ENCODE measurements around the gene BEGAIN. TPM values are rescaled to one million over a fixed set of nuclear protein-coding genes. Genes with fewer than 3 reads are reported as not detected.

BEGAIN gene
- total RNA-seq, 1 experiment from 2014 or later: 7.0 TPM

DNA sequence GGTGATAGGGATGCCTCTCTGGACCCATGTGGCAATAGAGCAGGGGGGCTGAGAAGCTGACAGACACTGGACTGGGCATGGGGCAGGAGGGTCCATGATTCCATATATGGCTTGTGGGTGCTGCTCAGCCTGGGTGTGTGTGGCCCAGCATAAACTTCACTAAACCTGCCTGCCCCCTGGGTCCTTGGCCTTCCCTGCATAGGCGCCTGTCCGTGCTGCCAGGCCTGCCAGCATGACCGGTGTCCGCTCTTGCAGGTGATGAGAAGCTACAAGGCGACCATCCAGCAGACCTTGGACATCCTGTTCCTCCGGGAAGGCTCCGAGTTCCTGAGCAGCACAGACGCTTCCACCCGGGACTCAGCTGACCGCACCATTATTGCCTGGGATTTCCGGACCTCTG lies 61.6 kb downstream of the BEGAIN start:
- no peak for DNase-seq (ENCODE audit: unreplicated experiment)
- CTCF ChIA-PET: interaction anchor here (0.7 kb wide), 2 partner anchors 262 to 306 kb away, joined by 3 read pairs; no protein-coding TSS in a partner anchor
- Mint-ChIP-seq H3K27ac (ENCODE audit: low read depth, unreplicated experiment) (no peak overlapping the region), H3K9me3 (ENCODE audit: unreplicated experiment) (no peaks in the 10 kb centered on the region), H3K4me1 (ENCODE audit: insufficient read depth, unreplicated experiment) (no peaks in the 10 kb centered on the region), H3K36me3 (ENCODE audit: insufficient read depth, unreplicated experiment) (peaks cover 5% of the 10 kb centered on the region), H3K4me3 (ENCODE audit: unreplicated experiment) (no peak overlapping the region), H3K27me3 (ENCODE audit: insufficient read depth, unreplicated experiment) (no peaks in the 10 kb centered on the region)
- POLR2A ChIA-PET: no interaction called here
- no TSS peak for BruUV-seq (replicated peaks)
- intact Hi-C loops (cut with micrococcal nuclease): loop anchor here (10.0 kb wide), 1 partner anchor 119 kb away; no protein-coding TSS in a partner anchor
- TF ChIP-seq, protein P1, sequence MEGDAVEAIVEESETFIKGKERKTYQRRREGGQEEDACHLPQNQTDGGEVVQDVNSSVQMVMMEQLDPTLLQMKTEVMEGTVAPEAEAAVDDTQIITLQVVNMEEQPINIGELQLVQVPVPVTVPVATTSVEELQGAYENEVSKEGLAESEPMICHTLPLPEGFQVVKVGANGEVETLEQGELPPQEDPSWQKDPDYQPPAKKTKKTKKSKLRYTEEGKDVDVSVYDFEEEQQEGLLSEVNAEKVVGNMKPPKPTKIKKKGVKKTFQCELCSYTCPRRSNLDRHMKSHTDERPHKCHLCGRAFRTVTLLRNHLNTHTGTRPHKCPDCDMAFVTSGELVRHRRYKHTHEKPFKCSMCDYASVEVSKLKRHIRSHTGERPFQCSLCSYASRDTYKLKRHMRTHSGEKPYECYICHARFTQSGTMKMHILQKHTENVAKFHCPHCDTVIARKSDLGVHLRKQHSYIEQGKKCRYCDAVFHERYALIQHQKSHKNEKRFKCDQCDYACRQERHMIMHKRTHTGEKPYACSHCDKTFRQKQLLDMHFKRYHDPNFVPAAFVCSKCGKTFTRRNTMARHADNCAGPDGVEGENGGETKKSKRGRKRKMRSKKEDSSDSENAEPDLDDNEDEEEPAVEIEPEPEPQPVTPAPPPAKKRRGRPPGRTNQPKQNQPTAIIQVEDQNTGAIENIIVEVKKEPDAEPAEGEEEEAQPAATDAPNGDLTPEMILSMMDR (IDR thresholded peaks at IDR 0.05; ENCODE audit: unreplicated experiment): no peak

GRCh38 chr14:100524933-100525243 lies 62.3 kb downstream of the BEGAIN start:
- intact Hi-C loops (cut with micrococcal nuclease): loop anchor here (10.0 kb wide), 1 partner anchor 120 kb away; no protein-coding TSS in a partner anchor
- Mint-ChIP-seq H3K4me1 (ENCODE audit: insufficient read depth, unreplicated experiment) (no peaks in the 10 kb centered on the region), H3K36me3 (ENCODE audit: insufficient read depth, unreplicated experiment) (peaks cover 5% of the 10 kb centered on the region), H3K9me3 (ENCODE audit: unreplicated experiment) (no peaks in the 10 kb centered on the region), H3K27ac (ENCODE audit: low read depth, unreplicated experiment) (no peak overlapping the region), H3K27me3 (ENCODE audit: insufficient read depth, unreplicated experiment) (no peaks in the 10 kb centered on the region), H3K4me3 (ENCODE audit: unreplicated experiment) (no peak overlapping the region)
- no peak for DNase-seq (ENCODE audit: unreplicated experiment)
- ChIA-PET POLR2A (no interaction called here), CTCF (interaction anchor here (0.7 kb wide), 1 partner anchor 305 kb away, joined by 3 read pairs; no protein-coding TSS in a partner anchor)
- no TSS peak for BruUV-seq (replicated peaks)
- TF ChIP-seq, protein P1 (IDR thresholded peaks at IDR 0.05; ENCODE audit: unreplicated experiment): peak; percentile 14

GRCh38 chr14:100524233-100524932 lies 62.8 kb downstream of the BEGAIN start:
- no peaks in the 10 kb centered on the region for H3K4me1 Mint-ChIP-seq (ENCODE audit: insufficient read depth, unreplicated experiment)
- H3K9me3 Mint-ChIP-seq (ENCODE audit: unreplicated experiment): no peaks in the 10 kb centered on the region
- TF ChIP-seq, protein P1 (IDR thresholded peaks at IDR 0.05; ENCODE audit: unreplicated experiment): no peak
- ChIA-PET POLR2A (interaction anchor here (0.6 kb wide), 1 partner anchor 909 kb away, joined by 3 read pairs; no protein-coding TSS in a partner anchor), CTCF (interaction anchor here (1.0 kb wide), 1 partner anchor 10 kb away, joined by 4 read pairs; no protein-coding TSS in a partner anchor)
- H3K27me3 Mint-ChIP-seq (ENCODE audit: insufficient read depth, unreplicated experiment): no peaks in the 10 kb centered on the region
- H3K36me3 Mint-ChIP-seq (ENCODE audit: insufficient read depth, unreplicated experiment): peaks cover 5% of the 10 kb centered on the region
- no peak overlapping the region for H3K4me3 Mint-ChIP-seq (ENCODE audit: unreplicated experiment)
- intact Hi-C loops (cut with micrococcal nuclease): loop anchor here (10.0 kb wide), 1 partner anchor 120 kb away; no protein-coding TSS in a partner anchor
- no peak for DNase-seq (ENCODE audit: unreplicated experiment)
- H3K27ac Mint-ChIP-seq (ENCODE audit: low read depth, unreplicated experiment): no peak overlapping the region
- no TSS peak for BruUV-seq (replicated peaks)

DNA sequence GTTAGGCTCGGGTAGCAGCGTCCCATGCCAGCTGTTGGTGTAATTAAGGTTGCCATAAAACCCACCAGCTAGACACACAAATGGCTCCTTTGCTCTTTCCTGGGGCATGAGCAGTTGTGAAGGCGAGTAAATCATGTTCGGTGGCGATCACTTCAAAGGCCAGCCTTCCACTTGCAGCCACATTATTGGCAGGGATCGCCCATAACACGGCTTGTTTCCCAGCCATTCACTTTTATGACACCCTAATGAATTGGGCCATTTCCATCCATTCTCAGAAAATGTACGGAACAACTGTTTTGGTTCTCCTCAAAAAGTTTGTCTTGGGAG lies 63.4 kb downstream of the BEGAIN start:
- intact Hi-C loops (cut with micrococcal nuclease): loop anchor here (10.0 kb wide), 1 partner anchor 121 kb away; no protein-coding TSS in a partner anchor
- CTCF ChIA-PET: interaction anchor here (1.0 kb wide), 1 partner anchor 11 kb away, joined by 4 read pairs; no protein-coding TSS in a partner anchor
- Mint-ChIP-seq H3K9me3 (ENCODE audit: unreplicated experiment) (no peaks in the 10 kb centered on the region), H3K27me3 (ENCODE audit: insufficient read depth, unreplicated experiment) (no peaks in the 10 kb centered on the region), H3K4me3 (ENCODE audit: unreplicated experiment) (no peak overlapping the region), H3K4me1 (ENCODE audit: insufficient read depth, unreplicated experiment) (no peaks in the 10 kb centered on the region), H3K36me3 (ENCODE audit: insufficient read depth, unreplicated experiment) (peaks cover 5% of the 10 kb centered on the region), H3K27ac (ENCODE audit: low read depth, unreplicated experiment) (no peak overlapping the region)
- BruUV-seq (replicated peaks): no TSS peak
- POLR2A ChIA-PET: interaction anchor here (0.6 kb wide), 1 partner anchor 909 kb away, joined by 3 read pairs; no protein-coding TSS in a partner anchor
- DNase-seq (ENCODE audit: unreplicated experiment): no peak
- TF ChIP-seq, protein P1 (IDR thresholded peaks at IDR 0.05; ENCODE audit: unreplicated experiment): no peak
